SHP77 treated with DMSO at 0.1 percent for 48 hours (cell line): ENCODE results near the gene MAMLD1.

ENCODE experiments used
- DNase-seq: peaks from one replicate; lab custom pipeline; 2025; lab: John Stamatoyannopoulos, UW

MAMLD1 gene

DNA sequence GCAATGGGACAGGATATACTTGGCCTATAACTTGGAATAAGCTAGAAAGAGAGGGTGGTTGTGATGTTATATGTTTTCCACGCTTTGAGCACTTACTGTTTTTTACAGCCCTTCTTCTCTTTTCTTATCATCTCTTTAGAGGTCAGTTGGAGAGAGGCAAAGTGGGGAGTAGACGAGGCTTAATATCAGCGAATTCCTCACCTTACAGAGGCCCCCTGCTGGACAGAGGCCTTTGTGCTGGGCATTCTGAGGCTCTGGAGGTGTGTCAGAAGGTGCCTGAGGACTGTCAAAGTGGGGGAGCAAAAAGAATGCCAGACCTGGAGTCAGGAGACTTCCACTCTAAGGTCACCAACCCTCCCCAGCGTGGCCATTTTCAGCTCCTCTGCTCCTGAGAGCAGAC, 42.5 kb downstream of the MAMLD1 start:
- no peak for DNase-seq

DNA sequence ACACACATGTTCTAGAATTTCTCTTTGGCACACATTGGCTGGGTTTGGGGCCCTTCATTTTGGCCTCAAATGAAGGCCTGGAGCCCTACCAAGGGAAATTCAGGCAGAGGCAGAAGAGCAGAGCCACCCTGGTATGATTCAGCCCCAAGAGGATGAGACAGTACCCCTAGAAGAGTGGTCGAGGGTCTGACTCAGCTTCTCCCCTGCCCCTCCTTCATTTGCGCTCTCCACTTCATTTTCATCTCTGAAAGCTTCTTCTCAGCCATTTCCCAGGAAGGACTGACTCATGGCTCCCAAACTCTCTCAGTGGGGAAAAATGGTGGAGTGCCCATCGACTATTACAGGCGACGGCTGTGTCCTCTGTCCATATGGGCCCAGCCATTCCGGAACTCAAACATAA, 43.5 kb downstream of the MAMLD1 start:
- DNase-seq = no peak

- DNase-seq = no peak
These were observed 44.9 kb downstream of the MAMLD1 start for GRCh38 chrX:150408007-150408406.

DNA sequence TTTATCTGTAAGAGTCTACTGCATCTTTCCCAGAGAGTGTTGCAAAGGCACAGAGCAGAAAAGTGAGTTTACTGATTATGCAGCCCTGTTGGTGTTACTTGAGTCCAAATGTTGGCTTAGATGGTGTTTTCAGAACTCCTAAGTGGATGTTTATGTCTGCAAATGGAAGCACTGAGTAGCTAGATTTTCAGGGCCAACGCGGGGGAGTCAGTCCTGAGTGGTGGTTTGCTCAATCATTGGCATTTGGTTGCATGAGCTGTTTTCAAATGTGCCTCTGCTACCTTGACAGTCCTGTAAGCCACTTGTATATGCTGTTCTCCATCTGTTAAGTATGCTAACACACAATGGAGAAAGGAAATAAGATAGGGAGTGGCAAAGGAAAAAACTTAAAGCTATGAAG, 45.4 kb downstream of the MAMLD1 start:
- DNase-seq = no peak

GRCh38 chrX:150409486-150409885, 46.4 kb downstream of the MAMLD1 start:
- no peak for DNase-seq

DNA sequence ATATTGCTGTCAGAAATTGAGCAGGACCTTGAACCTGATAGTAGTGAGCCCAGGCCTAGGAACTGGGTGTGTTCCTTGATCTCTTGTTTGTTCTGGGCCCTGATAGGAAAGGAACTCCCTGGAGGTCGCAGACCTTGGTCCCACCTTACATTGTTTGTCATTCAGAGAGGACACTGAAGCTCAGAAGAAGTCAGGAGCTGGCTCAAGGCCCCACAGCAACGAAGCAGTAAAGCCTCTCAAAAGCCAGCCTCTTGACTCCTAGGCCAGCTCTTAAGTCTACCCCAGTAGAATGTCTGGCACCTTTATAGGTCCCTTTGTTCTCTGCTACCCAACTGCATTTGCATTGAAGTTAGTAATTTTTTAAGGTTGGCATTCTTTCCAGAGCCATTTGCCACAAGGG, 46.8 kb downstream of the MAMLD1 start:
- DNase-seq = no peak

GRCh38 chrX:150410513-150410912, 47.4 kb downstream of the MAMLD1 start:
- no peak for DNase-seq

DNA sequence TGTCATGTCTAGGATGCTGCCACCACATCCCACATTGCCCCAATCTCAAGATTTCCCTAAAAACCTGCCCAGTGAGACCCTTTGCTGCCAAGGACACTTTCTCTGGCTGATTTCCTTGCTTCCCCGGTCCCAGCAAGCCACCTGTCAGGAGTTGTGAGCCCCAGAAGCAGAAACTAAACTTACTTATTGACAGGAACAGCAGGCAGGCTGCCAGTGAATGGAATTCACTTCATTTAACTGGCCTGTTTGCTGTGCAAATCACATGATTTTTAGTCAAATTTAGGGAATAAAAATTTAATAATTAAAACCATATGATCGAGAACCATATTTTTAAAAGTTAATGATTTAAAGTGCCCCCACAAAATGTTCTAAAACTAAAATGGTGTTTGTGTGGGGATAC, 48.5 kb downstream of the MAMLD1 start:
- no peak for DNase-seq

DNA sequence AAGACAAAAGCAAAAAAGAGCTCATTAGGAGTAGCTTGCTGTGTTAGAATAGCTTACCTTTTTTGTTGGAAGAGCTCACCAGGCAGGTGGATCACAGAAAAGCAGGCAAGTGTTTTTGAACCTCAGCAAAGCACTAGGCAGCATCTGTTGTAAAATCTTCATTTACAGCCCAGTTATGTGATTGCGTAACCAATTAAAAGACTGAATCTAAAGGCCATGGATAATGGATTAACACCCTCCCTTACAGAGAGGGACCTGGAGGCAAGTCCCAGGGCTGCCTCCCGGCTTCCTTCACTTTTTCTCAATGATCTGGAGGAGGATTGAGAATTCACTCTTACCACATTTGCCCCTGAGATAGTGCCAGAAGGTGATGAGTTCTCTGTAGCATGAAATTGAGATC, 51.1 kb downstream of the MAMLD1 start:
- DNase-seq = no peak

GRCh38 chrX:150416469-150416868, 53.4 kb downstream of the MAMLD1 start:
- no peak for DNase-seq

GRCh38 chrX:150421816-150422215, 58.7 kb downstream of the MAMLD1 start:
- no peak for DNase-seq

DNA sequence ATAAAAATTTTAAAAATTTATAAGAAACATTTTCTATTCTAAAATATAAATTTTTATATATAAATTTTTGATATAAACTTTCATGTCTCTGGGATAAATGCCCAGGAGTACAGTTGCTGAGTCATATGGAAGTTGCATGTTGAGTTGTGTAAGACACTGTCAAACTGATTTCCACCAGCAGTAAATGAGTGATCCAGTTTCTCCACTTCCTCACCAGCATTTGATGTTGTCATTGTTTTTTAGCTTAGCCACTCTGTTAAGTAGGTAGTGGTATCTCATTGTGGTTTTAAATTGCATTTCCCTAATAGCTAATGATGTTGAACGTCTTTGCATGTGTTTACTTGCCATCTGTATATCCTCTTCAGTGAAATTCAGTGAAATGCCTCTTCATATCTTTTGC, 66.5 kb downstream of the MAMLD1 start:
- no peak for DNase-seq

DNA sequence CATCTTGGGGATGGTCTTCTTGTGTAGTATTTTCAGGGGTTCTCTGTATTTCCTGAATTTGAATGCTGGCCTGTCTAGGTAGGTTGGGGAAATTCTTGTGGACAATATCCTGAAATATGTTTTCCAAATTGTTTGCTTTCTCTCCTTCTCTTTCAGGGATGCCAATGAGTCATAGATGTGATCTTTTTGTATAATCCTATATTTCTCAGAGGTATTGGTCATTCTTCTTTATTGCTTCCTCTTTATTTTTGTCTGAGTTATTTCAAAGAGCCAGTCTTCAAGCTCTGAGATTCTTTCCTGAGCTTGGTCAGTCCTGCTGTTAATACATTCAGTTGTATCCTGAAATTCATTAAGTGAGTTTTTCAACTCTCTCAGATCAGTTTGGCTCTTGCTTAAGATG, 73.1 kb downstream of the MAMLD1 start:
- DNase-seq = no peak

DNA sequence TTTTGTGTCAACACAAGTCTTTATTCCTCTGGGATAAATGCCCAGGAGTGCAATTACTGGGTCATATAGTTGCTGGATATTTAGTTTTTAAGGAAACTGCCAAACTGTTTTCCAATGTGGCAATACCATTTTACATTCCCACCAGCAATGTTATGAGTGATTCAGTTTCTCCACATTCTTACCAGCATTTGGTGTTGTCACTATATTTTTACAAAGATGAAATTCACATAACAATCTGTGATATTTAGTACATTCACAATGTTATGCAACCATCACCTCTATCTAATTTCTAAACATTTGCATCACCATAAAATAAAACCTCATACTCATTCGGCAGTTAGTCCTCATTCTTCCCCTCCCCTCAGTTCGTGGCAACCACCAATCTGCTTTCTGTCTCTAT, 75.0 kb downstream of the MAMLD1 start:
- no peak for DNase-seq

- no peak for DNase-seq
These were observed 83.0 kb downstream of the MAMLD1 start for GRCh38 chrX:150446151-150446550.

DNA sequence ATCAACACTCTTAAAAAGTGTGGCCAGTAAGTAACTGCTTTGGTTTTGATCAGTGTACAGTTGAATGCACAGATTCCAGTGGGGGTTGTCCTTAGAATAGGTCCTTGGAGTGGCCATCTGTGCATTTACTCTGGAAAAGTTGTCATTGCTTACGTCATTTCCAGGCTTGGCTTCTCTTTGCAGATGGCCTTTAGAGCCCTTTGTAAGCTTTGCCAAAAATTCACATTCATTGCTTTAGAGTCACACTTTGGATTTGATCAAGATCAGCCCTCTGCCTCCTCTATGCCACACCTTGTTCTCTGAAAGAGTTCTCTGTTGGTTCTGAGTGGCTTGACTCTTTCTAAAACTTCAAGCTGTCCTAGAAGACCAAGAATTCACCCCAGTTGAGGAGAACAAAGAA, 83.9 kb downstream of the MAMLD1 start:
- DNase-seq = no peak

- no peak for DNase-seq
These were observed 86.2 kb downstream of the MAMLD1 start for GRCh38 chrX:150449313-150449712.

DNA sequence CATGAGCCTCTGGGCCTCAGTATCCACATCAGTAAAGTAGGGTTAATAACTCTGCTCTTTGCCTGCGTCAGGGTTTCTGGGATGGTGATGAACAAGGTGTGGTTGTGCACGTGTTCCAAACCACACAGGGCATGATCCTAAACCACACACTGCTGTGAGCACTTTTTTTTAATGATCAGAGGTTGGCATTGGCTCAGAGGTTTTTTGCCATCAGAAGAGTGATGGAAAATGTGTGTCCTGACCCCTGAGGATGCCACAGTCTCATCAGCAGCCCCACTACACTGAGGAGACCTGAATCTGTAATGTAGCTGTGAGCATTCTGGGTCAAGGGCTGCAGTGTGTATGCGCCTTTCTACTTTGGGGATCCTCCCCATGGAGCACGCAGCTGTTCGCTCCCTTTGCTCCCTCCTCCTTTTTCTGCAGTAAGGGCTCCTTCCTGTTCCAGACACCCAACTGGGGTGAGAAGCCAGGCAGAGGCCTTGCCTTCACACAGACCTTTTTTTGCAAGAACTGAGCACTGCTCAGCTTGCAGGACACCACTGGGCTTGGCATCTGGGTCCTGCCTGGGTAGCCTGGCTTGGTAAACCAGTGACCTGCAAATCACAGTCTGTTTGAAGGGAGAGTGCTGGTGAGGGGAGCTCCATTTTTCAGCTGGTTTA, 87.5 kb downstream of the MAMLD1 start:
- DNase-seq = no peak

DNA sequence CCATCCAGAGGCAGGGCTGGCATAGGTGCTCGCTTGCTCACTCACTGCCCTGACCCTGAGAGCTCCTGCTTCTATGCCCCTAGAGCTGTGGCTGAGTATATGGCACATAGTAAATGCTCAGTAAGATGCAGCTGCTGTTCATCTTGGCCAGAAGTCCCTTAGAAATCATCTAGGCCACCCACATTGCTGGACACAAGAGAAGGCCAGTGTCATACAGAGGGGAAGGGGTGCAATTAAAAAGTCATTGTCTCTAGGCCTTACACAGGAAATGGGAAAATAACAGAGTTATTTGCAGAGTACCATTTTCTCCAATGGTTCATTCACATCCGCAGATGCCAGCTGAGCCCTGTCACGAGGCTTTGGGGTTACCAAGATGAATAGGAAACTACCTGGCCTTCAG, 88.8 kb downstream of the MAMLD1 start:
- no peak for DNase-seq

GRCh38 chrX:150454083-150454482, 91.0 kb downstream of the MAMLD1 start:
- DNase-seq = no peak

DNA sequence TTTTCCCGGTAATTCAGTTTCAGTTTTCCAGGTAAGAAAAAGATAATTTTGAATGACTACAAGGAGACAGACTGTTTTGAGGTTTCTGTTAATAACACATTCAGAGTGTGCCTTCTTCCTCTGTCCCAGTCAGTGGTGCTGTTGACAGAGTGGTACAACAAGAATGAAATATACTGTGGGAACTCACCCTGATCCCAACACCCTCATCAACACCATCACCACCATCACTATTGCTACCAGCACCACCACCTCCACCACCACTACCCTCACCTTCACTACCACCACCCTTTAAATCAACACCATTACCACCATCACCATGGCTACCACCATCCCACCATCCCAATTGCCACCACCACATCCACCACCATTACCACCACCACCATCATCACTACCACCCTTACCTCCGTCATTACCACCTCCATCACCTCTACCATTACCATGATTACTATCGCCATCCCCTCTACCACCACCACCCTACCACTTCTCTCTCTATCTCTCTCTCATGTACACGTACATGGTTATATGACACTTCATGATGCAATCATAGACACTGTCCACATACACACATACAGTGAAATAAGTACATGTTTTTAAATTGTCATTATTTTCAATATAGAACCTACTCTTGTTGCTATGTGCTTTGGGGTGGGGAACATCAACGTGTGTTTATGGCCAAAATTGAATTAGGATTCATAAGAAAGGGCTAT, 91.5 kb downstream of the MAMLD1 start:
- DNase-seq = no peak

DNA sequence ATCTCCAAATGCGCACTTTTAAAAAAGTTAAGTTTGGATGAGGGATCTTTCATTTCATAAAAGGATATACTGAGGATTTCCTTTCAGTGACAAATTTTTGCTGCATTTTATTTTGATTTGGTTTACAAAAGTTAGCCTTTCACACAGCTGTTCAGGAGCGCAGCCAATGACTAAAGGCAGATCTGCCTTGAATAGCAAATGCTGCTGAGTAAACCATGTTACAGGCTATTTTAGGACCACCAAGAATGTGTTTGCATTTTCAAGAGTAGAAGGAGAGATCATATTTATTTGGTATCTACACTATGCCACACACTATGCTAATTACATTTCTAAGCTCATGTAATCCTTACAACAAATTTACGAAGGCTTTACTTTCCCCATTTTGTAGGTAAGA, 92.1 kb downstream of the MAMLD1 start:
- DNase-seq = no peak

GRCh38 chrX:150456466-150456865, 93.3 kb downstream of the MAMLD1 start:
- no peak for DNase-seq

DNA sequence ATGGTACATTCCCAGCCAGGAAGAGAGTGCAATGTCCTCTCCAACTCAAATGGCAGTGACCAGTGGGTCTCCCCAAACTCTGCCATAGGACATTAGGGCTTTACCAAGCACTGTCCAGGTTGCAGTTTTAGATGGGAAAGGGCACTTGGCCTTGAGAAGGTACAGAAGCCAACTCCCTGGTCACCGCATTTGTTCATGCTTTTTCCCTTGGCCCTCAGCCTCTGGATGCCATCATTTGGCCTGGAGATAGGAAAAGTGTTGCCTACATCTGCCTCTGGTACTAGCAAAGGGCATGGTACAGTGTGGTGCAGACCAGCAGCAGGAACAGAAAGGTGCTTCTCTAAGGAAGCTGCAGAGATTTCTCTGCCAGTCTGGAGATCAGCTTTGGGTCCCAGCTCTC, 93.8 kb downstream of the MAMLD1 start:
- DNase-seq = no peak
